Endothelial cell of umbilical vein (primary cell): ENCODE data around the gene ELMO1. TPM values are rescaled to one million over a fixed set of nuclear protein-coding genes. Genes with fewer than 3 reads are reported as not detected.

Experiments
- BruUV-seq: library from RNA; stranded (reverse); fragments of 400-500 nt; replicated peaks from 2 replicates; lab custom pipeline; 2021; lab: Mats Ljungman, UMichigan
- CTCF ChIA-PET: fragments of 300-600, 350-600 bp; sonication (Branson Sonifier 250); formaldehyde crosslinking; loops from one replicate; lab custom pipeline; 2021; ENCODE audit warnings: antibody characterized with exemption, inconsistent platforms; lab: Charles Lee
- POLR2A ChIA-PET: fragments of 300-600, 350-600 bp; sonication (Branson Sonifier 250); formaldehyde crosslinking; loops from one replicate; lab custom pipeline; 2021; ENCODE audit warnings: antibody characterized with exemption, inconsistent platforms; lab: Charles Lee
- DNase-seq: peaks from one replicate; pipeline ENCODE4 v3.0.0-alpha.2; 2011; ENCODE audit warnings: low read depth, low spot score
- FAIRE-seq: peaks from 2 replicates; lab custom pipeline; 2011; peaks lifted over from hg19 to GRCh38; lab: Jason Lieb, UNC
- H2AFZ ChIP-seq: 2 replicates; pipeline ENCODE4 v1.6.0; 2012; ENCODE audit warnings: low read depth, low read length, control low read depth, inconsistent platforms
- H3K27ac ChIP-seq: 2 replicates; pipeline ENCODE4 v1.5.1; 2011; ENCODE audit warnings: low read depth, mild to moderate bottlenecking, control low read depth, low read length, moderate library complexity; ENCODE audit not compliant: insufficient read depth
- H3K27me3 ChIP-seq, 2 experiments: 2 replicates each; pipeline versions ENCODE4 v1.6.0 to v1.6.1; 2011; ENCODE audit warnings: low read length in 2 of 2, mixed read lengths in 1 of 2; ENCODE audit not compliant: control insufficient read depth in 2 of 2, insufficient read depth in 2 of 2
- H3K36me3 ChIP-seq, 2 experiments: 2 replicates in 1 of 2; 3 replicates in 1 of 2; pipeline ENCODE4 v1.5.1; 2011; ENCODE audit warnings: low read length in 2 of 2, mild to moderate bottlenecking in 1 of 2, moderate library complexity in 1 of 2; ENCODE audit not compliant: control insufficient read depth in 2 of 2, insufficient read depth in 2 of 2; ENCODE audit errors: extremely low read depth in 1 of 2
- H3K4me1 ChIP-seq: 3 replicates; pipeline ENCODE4 v1.5.1; 2011; ENCODE audit warnings: mild to moderate bottlenecking, low read length; ENCODE audit not compliant: control insufficient read depth, insufficient read depth; ENCODE audit errors: extremely low read depth
- H3K4me2 ChIP-seq: 2 replicates; pipeline ENCODE4 v1.6.1; 2011; ENCODE audit warnings: low read length, control low read depth, mixed read lengths; ENCODE audit not compliant: insufficient read depth
- H3K4me3 ChIP-seq, 3 experiments: fragments of 200-600 bp in 1 of 3; sonication (generic), shearing (Covaris generic) in 1 of 3; replicated peaks in 1 of 3; 2 replicates each; pipeline ENCODE4 v1.5.1; 2011 to 2016; ENCODE audit warnings: control low read depth in 3 of 3, low read length in 3 of 3, mild to moderate bottlenecking in 2 of 3, inconsistent platforms in 1 of 3, low read depth in 1 of 3, moderate library complexity in 1 of 3; ENCODE audit not compliant: insufficient read depth in 1 of 3
- H3K79me2 ChIP-seq: 2 replicates; pipeline ENCODE4 v1.6.0; 2012; ENCODE audit warnings: low read length, inconsistent platforms; ENCODE audit not compliant: control insufficient read depth, insufficient read depth
- H3K9ac ChIP-seq: replicated peaks from 2 replicates; pipeline ENCODE3; 2011; ENCODE audit warnings: low read length, control low read depth; ENCODE audit not compliant: insufficient read depth; ENCODE audit errors: extremely low read depth
- H3K9me1 ChIP-seq: replicated peaks from 3 replicates; pipeline ENCODE4 v1.6.0; 2011; ENCODE audit warnings: mild to moderate bottlenecking, low read length; ENCODE audit not compliant: control insufficient read depth, insufficient read depth; ENCODE audit errors: extremely low read depth
- H3K9me3 ChIP-seq: replicated peaks from 2 replicates; pipeline ENCODE4 v1.5.1; 2012; ENCODE audit warnings: low read length, inconsistent platforms; ENCODE audit not compliant: control insufficient read depth, insufficient read depth
- H4K20me1 ChIP-seq: replicated peaks from 2 replicates; pipeline ENCODE3; 2011; ENCODE audit warnings: mild to moderate bottlenecking, low read length; ENCODE audit not compliant: control insufficient read depth, insufficient read depth; ENCODE audit errors: extremely low read depth
- CTCF ChIP-seq, 2 donors: IDR thresholded peaks; 1 replicate in 1 of 2; 2 replicates in 1 of 2; pipeline ENCODE4 v1.5.1; 2011; ENCODE audit warnings: low read length in 2 of 2, mild to moderate bottlenecking in 2 of 2, moderate library complexity in 2 of 2, control low read depth in 1 of 2, inconsistent platforms in 1 of 2, low read depth in 1 of 2; ENCODE audit not compliant: insufficient read depth in 1 of 2; ENCODE audit errors: extremely low read depth in 1 of 2
- EZH2 ChIP-seq: IDR thresholded peaks from 2 replicates; pipeline ENCODE4 v1.6.1; 2012; ENCODE audit warnings: borderline replicate concordance, low read depth, mild to moderate bottlenecking, moderate library complexity, low read length, inconsistent platforms; ENCODE audit not compliant: severe bottlenecking
- FOS ChIP-seq: IDR thresholded peaks from 2 replicates; pipeline ENCODE4 v1.6.1; 2011; ENCODE audit warnings: mild to moderate bottlenecking, low read length, moderate library complexity, borderline replicate concordance; ENCODE audit not compliant: insufficient read depth
- GATA2 ChIP-seq: IDR thresholded peaks from 2 replicates; pipeline ENCODE4 v1.7.0; 2011; ENCODE audit warnings: low read depth, mild to moderate bottlenecking, moderate library complexity, mixed read lengths, low read length; ENCODE audit not compliant: insufficient read length, insufficient read depth
- JUN ChIP-seq: IDR thresholded peaks from 2 replicates; pipeline ENCODE4 v1.6.1; 2011; ENCODE audit warnings: borderline replicate concordance, low read depth; ENCODE audit not compliant: insufficient read length, insufficient read depth
- MAX ChIP-seq: IDR thresholded peaks from 2 replicates; pipeline ENCODE4 v1.6.1; 2011; ENCODE audit not compliant: insufficient read depth, insufficient read length
- MYC ChIP-seq: IDR thresholded peaks from one replicate; pipeline ENCODE4 v1.6.1; 2011; ENCODE audit warnings: mild to moderate bottlenecking, low read depth, low read length
- POLR2A ChIP-seq: IDR thresholded peaks from 2 replicates; pipeline ENCODE4 v1.6.1; 2012; ENCODE audit warnings: low read depth, mild to moderate bottlenecking, control low read depth, low read length
- POLR2AphosphoS5 ChIP-seq: IDR thresholded peaks from 2 replicates; pipeline ENCODE4 v1.6.1; 2012; ENCODE audit warnings: low read depth, mild to moderate bottlenecking, control low read depth, low read length, moderate library complexity; ENCODE audit not compliant: insufficient read depth
- dilution Hi-C: fragments of 300-500 bp; cut with MboI; formaldehyde crosslinking; loops from one replicate; pipeline ENCODE4 v1.15.0; 2019; ENCODE audit warnings: low sequenced_read_pairs; ENCODE audit not compliant: extremely low pct_ligation_motif_present
- intact Hi-C: fragments of 100-400 bp; cut with micrococcal nuclease; formaldehyde crosslinking; loops from one replicate; pipeline ENCODE4 v1.10.0; 2022
- polyA plus RNA-seq, 4 experiments: library from polyadenylated mRNA; depleted of rRNA in 3 of 4; stranded (reverse) in 3 of 4; unstranded in 1 of 4; fragments of >200 nt; gene quantifications; 2 replicates each; pipeline versions ENCODE4 v1.2.1 to v1.2.3, GENCODE V29; 2011 to 2012; ENCODE audit warnings: missing spikeins in 1 of 4
- total RNA-seq: library from RNA; stranded (reverse); gene quantifications from 2 replicates; pipeline ENCODE4 v1.2.3, GENCODE V29; 2021

The ELMO1 gene
- total and polyA plus RNA-seq, 2 donors (not counting 3 experiments of a cell fraction or from before 2014, with no cell fraction given): 17.0 to 30.6 TPM

- no peak overlapping the region for H3K4me3 ChIP-seq
- no peaks in the 10 kb centered on the region for H3K27me3 ChIP-seq
- TF ChIP-seq GATA2 (no peak), EZH2 (no peak), MYC (no peak), CTCF (IDR thresholded peaks at IDR 0.05; ENCODE audit: extremely low read depth in 1 of 2, insufficient read depth in 1 of 2, low read depth in 1 of 2, low read length in 2 of 2) (no peak), JUN (no peak), FOS (no peak), MAX (no peak), POLR2AphosphoS5 (no peak), POLR2A (no peak)
- H4K20me1 ChIP-seq: no peaks in the 10 kb centered on the region
- no peaks in the 10 kb centered on the region for H3K79me2 ChIP-seq
- H3K9me3 ChIP-seq: no peaks in the 10 kb centered on the region
- dilution Hi-C loops (no loop called here), intact Hi-C loops (loop anchor here (10.0 kb wide), 1 partner anchor 409 kb away; the partner anchor contains the start of gene ELMO1)
- peaks cover 40% of the 10 kb centered on the region for H3K4me1 ChIP-seq
- DNase-seq (no peak), FAIRE-seq (no peak)
- no TSS peak for BruUV-seq
- H2AFZ ChIP-seq: no peak overlapping the region
- no peaks in the 10 kb centered on the region for H3K9me1 ChIP-seq
- no peaks in the 10 kb centered on the region for H3K36me3 ChIP-seq
- ChIA-PET CTCF (interaction anchor here (0.9 to 1.0 kb wide), 2 partner anchors 27 to 48 kb away, joined by 3 read pairs; no protein-coding TSS in a partner anchor), POLR2A (no interaction called here)
- no peak overlapping the region for H3K27ac ChIP-seq
- no peak overlapping the region for H3K4me2 ChIP-seq
- no peak overlapping the region for H3K9ac ChIP-seq
These were observed 413.0 kb downstream of the ELMO1 start for GRCh38 chr7:37035631-37036030.
